Measurements from ENCODE around the gene PUSL1. TPM values are rescaled to one million over a fixed set of nuclear protein-coding genes. Genes with fewer than 3 reads are reported as not detected.
A peak's percentile ranks its signal among the peaks of the same experiment; 100 is the strongest.

Gene PUSL1
- total and polyA plus RNA-seq, 11 donors = 6.8 to 17.7 (median 10.3) TPM

- peak overlapping the region; percentile 58 to 95 (median 90) for H3K4me3 ChIP-seq
- ATAC-seq = peak in 2 of 4 donors; percentile 0 to 1
- intact Hi-C loops (cut with DNase I) = loop anchor here in 1 of 10 donors (2.0 kb wide), 1 partner anchor 40 kb away; the partner anchor contains the start of gene DVL1
- H3K27me3 ChIP-seq = no peaks in the 10 kb centered on the region
- H3K36me3 ChIP-seq = peaks cover 0 to 42% (median 34%) of the 10 kb centered on the region in 9 donors
- TF ChIP-seq POLR2A (IDR thresholded peaks at IDR 0.05) = no peak
- TF ChIP-seq, protein P1, sequence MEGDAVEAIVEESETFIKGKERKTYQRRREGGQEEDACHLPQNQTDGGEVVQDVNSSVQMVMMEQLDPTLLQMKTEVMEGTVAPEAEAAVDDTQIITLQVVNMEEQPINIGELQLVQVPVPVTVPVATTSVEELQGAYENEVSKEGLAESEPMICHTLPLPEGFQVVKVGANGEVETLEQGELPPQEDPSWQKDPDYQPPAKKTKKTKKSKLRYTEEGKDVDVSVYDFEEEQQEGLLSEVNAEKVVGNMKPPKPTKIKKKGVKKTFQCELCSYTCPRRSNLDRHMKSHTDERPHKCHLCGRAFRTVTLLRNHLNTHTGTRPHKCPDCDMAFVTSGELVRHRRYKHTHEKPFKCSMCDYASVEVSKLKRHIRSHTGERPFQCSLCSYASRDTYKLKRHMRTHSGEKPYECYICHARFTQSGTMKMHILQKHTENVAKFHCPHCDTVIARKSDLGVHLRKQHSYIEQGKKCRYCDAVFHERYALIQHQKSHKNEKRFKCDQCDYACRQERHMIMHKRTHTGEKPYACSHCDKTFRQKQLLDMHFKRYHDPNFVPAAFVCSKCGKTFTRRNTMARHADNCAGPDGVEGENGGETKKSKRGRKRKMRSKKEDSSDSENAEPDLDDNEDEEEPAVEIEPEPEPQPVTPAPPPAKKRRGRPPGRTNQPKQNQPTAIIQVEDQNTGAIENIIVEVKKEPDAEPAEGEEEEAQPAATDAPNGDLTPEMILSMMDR (IDR thresholded peaks at IDR 0.05) = no peak
- DNase-seq = no peak
- peak overlapping the region; percentile 71 to 100 (median 96) for H3K27ac ChIP-seq
- H3K4me1 ChIP-seq = peaks cover 18 to 53% (median 45%) of the 10 kb centered on the region in 12 donors
- H3K9me3 ChIP-seq = no peaks in the 10 kb centered on the region
- WGBS, 4 donors = 0 to 1% (median 0%) methylated on average over 22 to 66 of the region's 66 CpGs; no CpG with 5 or more reads in 1 of the 4 donors
Observed at GRCh38 chr1:1308756-1309250, 406 bp downstream of the PUSL1 start.

- Histone ChIP-seq H3K36me3 (peaks cover 0 to 49% (median 41%) of the 10 kb centered on the region in 9 donors), H3K9me3 (no peaks in the 10 kb centered on the region), H3K27me3 (no peaks in the 10 kb centered on the region), H3K4me3 (peak overlapping the region; percentile 58 to 95 (median 90)), H3K27ac (peak overlapping the region in 11 of 12 donors; percentile 71 to 100 (median 96)), H3K4me1 (peaks cover 18 to 47% (median 38%) of the 10 kb centered on the region in 12 donors)
- ATAC-seq (no peak), DNase-seq (no peak)
- TF ChIP-seq, protein P1 (IDR thresholded peaks at IDR 0.05) = no peak
- no peak for TF ChIP-seq POLR2A (IDR thresholded peaks at IDR 0.05)
- intact Hi-C loops (cut with DNase I) = loop anchor here in 1 of 10 donors (2.0 kb wide), 1 partner anchor 39 kb away; the partner anchor contains the start of gene DVL1
- 26 to 56% (median 42%) methylated on average over 24 to 57 of the region's 57 CpGs for WGBS, 4 donors
Observed at GRCh38 chr1:1309251-1310108, 1.1 kb downstream of the PUSL1 start.

GRCh38 chr1:1310109-1310385, 1.6 kb downstream of the PUSL1 start:
- H3K27ac ChIP-seq = peak overlapping the region in 3 of 12 donors; percentile 93 to 100 (median 96)
- peaks cover 0 to 54% (median 45%) of the 10 kb centered on the region in 9 donors for H3K36me3 ChIP-seq
- intact Hi-C loops (cut with DNase I) = no loop called here
- peaks cover 17 to 41% (median 33%) of the 10 kb centered on the region in 12 donors for H3K4me1 ChIP-seq
- peak overlapping the region in 1 of 12 donors; percentile 91 for H3K4me3 ChIP-seq
- ATAC-seq (no peak), DNase-seq (no peak)
- no peaks in the 10 kb centered on the region for H3K27me3 ChIP-seq
- TF ChIP-seq, protein P1 (IDR thresholded peaks at IDR 0.05) = no peak
- no peak for TF ChIP-seq POLR2A (IDR thresholded peaks at IDR 0.05)
- WGBS, 4 donors = 86 to 100% (median 89%) methylated on average over 2 to 3 of the region's 3 CpGs
- H3K9me3 ChIP-seq = no peaks in the 10 kb centered on the region

DNA sequence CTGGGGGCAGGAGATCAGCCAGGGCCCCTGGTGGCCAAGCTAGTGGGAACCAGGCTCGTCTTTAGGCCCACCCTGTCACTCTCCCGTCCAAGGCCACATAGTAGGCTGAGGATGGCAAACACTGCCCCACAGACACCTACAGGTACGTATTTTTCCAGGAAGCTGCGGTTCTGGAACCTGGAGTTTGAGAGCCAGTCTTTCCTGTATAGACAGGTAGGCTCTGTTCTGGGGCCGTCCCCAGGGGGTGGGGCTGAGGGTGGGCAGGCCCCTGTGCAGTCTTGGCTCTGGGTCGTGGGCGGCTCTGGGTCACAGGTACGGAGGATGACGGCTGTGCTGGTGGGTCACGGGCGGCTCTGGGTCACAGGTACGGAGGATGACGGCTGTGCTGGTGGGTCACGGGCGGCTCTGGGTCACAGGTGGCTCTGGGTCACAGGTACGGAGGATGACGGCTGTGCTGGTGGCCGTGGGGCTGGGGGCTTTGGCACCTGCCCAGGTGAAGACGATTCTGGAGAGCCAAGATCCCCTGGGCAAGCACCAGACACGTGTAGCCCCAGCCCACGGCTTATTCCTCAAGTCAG, 2.2 kb downstream of the PUSL1 start:
- DNase-seq (no peak), ATAC-seq (no peak)
- peaks cover 0 to 56% (median 49%) of the 10 kb centered on the region in 9 donors for H3K36me3 ChIP-seq
- no peaks in the 10 kb centered on the region for H3K27me3 ChIP-seq
- peaks cover 12 to 36% (median 28%) of the 10 kb centered on the region in 12 donors for H3K4me1 ChIP-seq
- WGBS, 4 donors = 85 to 91% (median 89%) methylated on average over 18 to 21 of the region's 21 CpGs
- intact Hi-C loops (cut with DNase I) = no loop called here
- H3K9me3 ChIP-seq = no peaks in the 10 kb centered on the region
- TF ChIP-seq, protein P1 (IDR thresholded peaks at IDR 0.05) = no peak
- no peak for TF ChIP-seq POLR2A (IDR thresholded peaks at IDR 0.05)
- H3K4me3 ChIP-seq = no peak overlapping the region
- H3K27ac ChIP-seq = peak overlapping the region in 1 of 12 donors; percentile 96
